Measurements from ENCODE around the gene MESD.

Gene MESD

DNA sequence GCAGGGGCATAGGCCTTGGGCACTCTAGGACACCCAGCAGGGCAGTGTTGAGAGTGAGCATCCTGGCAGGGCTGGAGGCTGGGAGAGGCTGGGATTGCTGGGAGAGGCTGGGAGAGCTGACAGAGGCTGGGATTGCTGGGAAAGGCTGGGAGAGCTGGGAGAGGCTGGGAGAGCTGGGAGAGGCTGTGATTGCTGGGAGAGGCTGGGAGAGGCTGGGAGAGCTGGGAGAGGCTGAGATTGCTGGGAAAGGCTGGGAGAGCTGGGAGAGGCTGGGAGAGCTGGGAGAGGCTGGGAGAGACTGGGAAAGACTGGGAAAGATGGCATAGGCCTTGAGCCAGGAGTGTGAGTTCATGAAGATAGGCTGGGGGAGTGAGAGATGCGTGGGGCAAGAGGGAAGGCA, 77.8 kb downstream of the MESD start:
- DNase-seq (ENCODE audit: low read depth in 2 of 3, low spot score in 2 of 3), result no peak

DNA sequence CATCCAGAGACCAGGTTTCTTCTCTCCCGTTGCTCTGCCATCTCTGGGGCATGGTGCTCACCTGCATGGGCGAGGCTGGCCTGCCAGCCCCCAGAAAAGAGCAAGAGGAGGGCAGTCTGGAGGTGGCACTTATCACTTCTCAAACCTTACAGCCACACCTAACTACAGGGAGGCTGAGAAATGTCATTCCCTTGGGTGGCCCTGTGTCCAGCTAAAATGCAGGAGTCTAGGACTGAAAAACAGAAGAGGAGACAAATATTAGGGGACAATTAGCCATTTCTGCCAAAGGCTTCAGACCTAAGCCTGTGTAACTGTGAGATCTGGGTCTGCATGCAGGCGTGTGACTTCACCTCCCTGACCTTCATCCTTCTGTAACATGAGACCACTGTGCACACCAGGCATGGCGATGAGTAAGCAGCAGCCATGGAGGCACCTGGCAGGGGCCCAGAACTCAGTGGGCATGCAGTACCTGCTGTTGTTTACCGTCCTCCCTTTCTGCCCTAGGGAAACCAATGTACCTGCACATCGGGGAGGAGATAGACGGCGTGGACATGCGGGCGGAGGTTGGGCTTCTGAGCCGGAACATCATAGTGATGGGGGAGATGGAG, 83.4 kb downstream of the MESD start:
- no peak for DNase-seq (ENCODE audit: low read depth in 2 of 3, low spot score in 2 of 3)

DNA sequence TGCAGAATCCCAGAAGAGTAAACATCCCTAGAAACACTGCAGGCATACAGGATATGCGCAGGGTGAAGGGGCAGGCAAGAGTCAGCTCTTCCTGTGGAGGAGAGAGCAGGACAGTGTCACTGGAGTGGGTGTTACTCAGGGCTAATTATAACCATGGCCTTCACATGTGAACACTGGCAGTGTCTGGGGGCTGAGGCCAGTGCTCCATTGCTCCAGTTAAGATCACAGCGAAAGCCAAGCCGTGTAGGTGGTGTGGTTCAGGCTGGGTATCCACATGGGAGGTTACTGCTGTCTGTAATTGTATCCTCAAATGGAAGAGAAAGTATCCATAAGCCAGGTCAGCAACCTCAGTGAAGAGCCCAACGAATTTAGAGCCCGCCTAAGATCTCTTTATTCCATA, 84.6 kb downstream of the MESD start:
- no peak for DNase-seq (ENCODE audit: low read depth in 2 of 3, low spot score in 2 of 3)

DNA sequence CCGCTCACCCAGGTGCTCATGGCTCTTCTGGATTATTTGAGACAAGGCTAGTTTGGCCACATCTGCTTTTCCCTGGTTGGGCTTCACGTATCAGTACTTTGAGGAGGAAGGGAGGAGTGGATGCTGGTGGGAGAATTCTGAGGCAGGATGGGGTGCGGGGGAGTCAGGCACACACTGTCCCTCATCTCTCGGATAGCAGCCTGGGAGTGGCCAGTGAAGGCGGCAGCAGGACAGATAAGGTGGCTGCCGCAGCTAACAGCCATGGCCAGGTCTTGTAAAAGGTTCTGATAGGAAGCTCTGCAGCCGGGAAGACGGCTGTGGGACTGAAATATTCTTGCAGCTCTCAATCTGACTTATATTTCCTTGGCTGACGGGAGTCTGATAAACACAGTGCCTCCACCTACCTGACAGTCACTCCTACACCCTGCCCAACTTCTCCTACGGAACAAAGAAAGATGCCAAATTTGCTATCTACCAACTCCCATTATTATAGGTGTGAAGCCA, 87.3 kb downstream of the MESD start:
- DNase-seq (ENCODE audit: low read depth in 2 of 3, low spot score in 2 of 3), result no peak

DNA sequence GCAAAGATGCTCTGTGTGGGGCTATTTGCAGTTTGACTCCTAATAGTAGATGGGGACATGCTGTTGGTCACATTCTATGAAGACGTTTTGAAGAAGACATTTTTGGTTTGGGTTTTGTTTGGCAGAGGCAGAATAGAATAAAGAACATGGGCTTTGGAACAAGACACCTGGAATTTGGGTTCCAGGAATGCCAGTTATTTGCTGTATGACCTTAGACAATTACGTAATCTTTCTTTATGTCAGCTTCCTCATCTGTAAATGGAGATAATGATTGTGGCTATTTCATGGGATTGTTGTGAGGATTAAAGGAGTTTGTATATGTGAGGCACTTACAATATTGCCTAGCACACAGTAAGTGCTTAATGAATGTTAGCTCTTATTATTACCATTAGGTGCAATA, 91.6 kb downstream of the MESD start:
- DNase-seq (ENCODE audit: low read depth in 2 of 3, low spot score in 2 of 3), result no peak

Measured in activated CD8-positive, alpha-beta memory T cell treated with anti-CD3 and anti-CD28 coated beads for 48 hours (primary cell).